Measurements from ENCODE around the gene ABCC10. TPM values are rescaled to one million over a fixed set of nuclear protein-coding genes. Genes with fewer than 3 reads are reported as not detected.

Gene ABCC10
- total and polyA plus RNA-seq, 7 donors = 2.4 to 25.0 (median 12.2) TPM

- TF ChIP-seq POLR2AphosphoS5 (IDR thresholded peaks at IDR 0.05) = no peak
- no peak for TF ChIP-seq POLR2A (IDR thresholded peaks at IDR 0.05)
- no peak for TF ChIP-seq EP300 (IDR thresholded peaks at IDR 0.05)
- no peak for TF ChIP-seq CTCF (IDR thresholded peaks at IDR 0.05)
- Histone ChIP-seq H3K27me3 (peaks cover 15 to 34% (median 22%) of the 10 kb centered on the region in 3 donors), H3K27ac (no peak overlapping the region), H3K9me3 (no peaks in the 10 kb centered on the region), H3K36me3 (peaks cover 27 to 48% (median 31%) of the 10 kb centered on the region in 4 donors), H3K4me3 (no peak overlapping the region), H3K4me1 (peaks cover 0 to 22% (median 18%) of the 10 kb centered on the region in 4 donors)
- intact Hi-C loops (cut with DNase I) = no loop called here
- DNase-seq = no peak
- 96 to 97% methylated on average over 4 of the region's 4 CpGs for WGBS, 2 donors
Measured at GRCh38 chr6:43452896-43453295, 25.6 kb downstream of the ABCC10 start.

GRCh38 chr6:43453831-43454230 lies 26.5 kb downstream of the ABCC10 start:
- Histone ChIP-seq H3K27me3 (peaks cover 15 to 43% (median 29%) of the 10 kb centered on the region in 3 donors), H3K9me3 (no peaks in the 10 kb centered on the region), H3K4me3 (no peak overlapping the region), H3K36me3 (peaks cover 19 to 38% (median 25%) of the 10 kb centered on the region in 4 donors), H3K4me1 (peaks cover 0 to 22% (median 18%) of the 10 kb centered on the region in 4 donors), H3K27ac (no peak overlapping the region)
- TF ChIP-seq EP300 (IDR thresholded peaks at IDR 0.05) (no peak), POLR2AphosphoS5 (IDR thresholded peaks at IDR 0.05) (no peak), POLR2A (IDR thresholded peaks at IDR 0.05) (no peak), CTCF (IDR thresholded peaks at IDR 0.05) (no peak)
- intact Hi-C loops (cut with DNase I) = loop anchor here (1.0 kb wide), 1 partner anchor 52 kb away; no protein-coding TSS in a partner anchor
- DNase-seq = no peak

- Histone ChIP-seq H3K4me1 (peaks cover 0 to 22% (median 18%) of the 10 kb centered on the region in 4 donors), H3K27me3 (peaks cover 15 to 48% (median 31%) of the 10 kb centered on the region in 3 donors), H3K4me3 (peak overlapping the region in 3 of 4 donors; percentile 45 to 54 (median 50)), H3K27ac (no peak overlapping the region), H3K36me3 (peaks cover 14 to 34% (median 23%) of the 10 kb centered on the region in 4 donors), H3K9me3 (no peaks in the 10 kb centered on the region)
- no peak for DNase-seq
- WGBS, 2 donors = 11 to 21% methylated on average over 17 of the region's 17 CpGs
- peak; percentile 84 to 96 (median 90) for TF ChIP-seq CTCF (IDR thresholded peaks at IDR 0.05)
- no peak for TF ChIP-seq POLR2A (IDR thresholded peaks at IDR 0.05)
- intact Hi-C loops (cut with DNase I) = loop anchor here (1.0 kb wide), 1 partner anchor 52 kb away; no protein-coding TSS in a partner anchor
Measured at GRCh38 chr6:43454290-43454695, 27.0 kb downstream of the ABCC10 start.

- TF ChIP-seq EP300 (IDR thresholded peaks at IDR 0.05) (no peak), CTCF (IDR thresholded peaks at IDR 0.05) (peak in 1 of 4 experiments; percentile 31)
- Histone ChIP-seq H3K27ac (no peak overlapping the region), H3K4me1 (peaks cover 0 to 22% (median 18%) of the 10 kb centered on the region in 4 donors), H3K4me3 (peak overlapping the region; percentile 25 to 54 (median 48)), H3K9me3 (no peaks in the 10 kb centered on the region), H3K27me3 (peaks cover 15 to 54% (median 31%) of the 10 kb centered on the region in 3 donors), H3K36me3 (peaks cover 8 to 28% (median 17%) of the 10 kb centered on the region in 4 donors)
- WGBS, 2 donors = 1% methylated on average over 96 to 97 of the region's 97 CpGs
- intact Hi-C loops (cut with DNase I) = loop anchor here (1.0 kb wide), 1 partner anchor 51 kb away; no protein-coding TSS in a partner anchor
- DNase-seq = peak; percentile 92
Measured at GRCh38 chr6:43454696-43455530, 27.6 kb downstream of the ABCC10 start.
